Heart right ventricle (tissue), 16 donors: ENCODE data around the gene CAPN15. TPM values are rescaled to one million over a fixed set of nuclear protein-coding genes. Genes with fewer than 3 reads are reported as not detected.

Experiments used
- ATAC-seq, 8 donors: fragments of 200-7000 bp; cut with Tn5 transposase; one replicate each; pipeline ENCODE4 v1.9.1; 2020; ENCODE audit warnings: mild to moderate bottlenecking in 8 of 8, moderate library complexity in 8 of 8, moderate number of reproducible peaks in 1 of 8
- DNase-seq, 2 donors: peaks; one replicate each; pipeline ENCODE4 v3.0.0-alpha.2; 2020
- H3K27ac ChIP-seq, 10 donors: fragments of 200-600 bp; sonication (generic) in 2 of 10; one replicate each; pipeline versions ENCODE4 v1.5.0 to v1.8.0; 2020 to 2022; ENCODE audit warnings: mild to moderate bottlenecking in 3 of 10
- H3K27me3 ChIP-seq, 7 donors: fragments of 200-600 bp; one replicate each; pipeline ENCODE4 v1.8.0; 2021 to 2022; ENCODE audit warnings: mild to moderate bottlenecking in 2 of 7
- H3K36me3 ChIP-seq, 9 donors: fragments of 200-600 bp; sonication (generic) in 1 of 9; one replicate each; pipeline versions ENCODE4 v1.5.0 to v1.8.0; 2020 to 2022; ENCODE audit warnings: mild to moderate bottlenecking in 2 of 9
- H3K4me1 ChIP-seq, 9 donors: fragments of 200-600 bp; sonication (generic) in 1 of 9; one replicate each; pipeline versions ENCODE4 v1.5.0 to v1.8.0; 2020 to 2022; ENCODE audit warnings: mild to moderate bottlenecking in 4 of 9
- H3K4me3 ChIP-seq, 10 donors: fragments of 200-600 bp; sonication (generic) in 2 of 10; one replicate each; pipeline versions ENCODE4 v1.5.0 to v1.8.0; 2020 to 2022; ENCODE audit warnings: mild to moderate bottlenecking in 7 of 10, moderate library complexity in 2 of 10
- H3K9me3 ChIP-seq, 11 donors: fragments of 200-600 bp in 10 of 11; sonication (generic) in 2 of 11; one replicate each; pipeline versions ENCODE4 v1.5.0 to v1.8.0; 2013 to 2022; ENCODE audit warnings: mild to moderate bottlenecking in 2 of 11, control low read depth in 1 of 11, moderate library complexity in 1 of 11
- WGBS, 2 donors: extraction: QIAGEN DNeasy Blood & Tissue Kit; methylation state at CpG; one replicate each; pipeline ENCODE4 v1.1.7; 2013; ENCODE audit warnings: inconsistent platforms in 1 of 2; 5-methylcytosine and 5-hydroxymethylcytosine counted together
- intact Hi-C, 10 donors: fragments of 100-400 bp; cut with DNase I; formaldehyde crosslinking; loops; one replicate each; pipeline versions ENCODE4 v1.11.1 to v1.14.2; 2022
- polyA plus RNA-seq, 2 donors: library from polyadenylated mRNA; stranded (reverse); fragments of 200-250 nt; gene quantifications; one replicate each; pipeline ENCODE4 v1.2.3, GENCODE V29; 2013
- total RNA-seq, 10 donors: library from RNA; stranded (reverse); fragmentation: NEBNext Ultra II Directional in 3 of 10; extraction: Animal tissue kit (Norgen Biotek cat#: 25700) in 3 of 10; gene quantifications; one replicate each; pipeline versions ENCODE4 v1.2.1 to v1.2.4, GENCODE V29; 2021 to 2023
- TF ChIP-seq, protein P1 (sequence below), 9 donors: fragments of 200-600 bp; sonication (generic) in 2 of 9; IDR thresholded peaks; one replicate each; pipeline versions ENCODE4 v1.5.0 to v1.8.0; 2021 to 2022; ENCODE audit warnings: antibody characterized with exemption in 9 of 9, mild to moderate bottlenecking in 5 of 9, moderate library complexity in 1 of 9
- donor health status: Arrhythmogenic right ventricular cardiomyopathy.
- donor health status: ischemic (EF 13 %, LVEDD 7.1; RV severe dilation, severe dysfunction).
- donor health status: healthy with polysubstance abuse.
- donor health status: DM: no; HTN: yes; CAD: no.
- donor health status: DM: no; HTN: no; CAD: no.
- donor health status: ischemic (EF 25% LVEDD 6.9; RV normal size, moderate dysfunction).
- donor health status: ischemic (EF 25% LVEDD 5.7; RV mildly dilated, moderate dysfunction).
- donor health status: healthy.
- donor health status: DM: yes; HTN: yes; CAD: no.
- donor health status: Ischemic cardiomyopathy.
- donor health status: ischemic (EF 35%, LVEDD 5.7; RV mildly dilated, moderate dysfunction).
- donor health status: nonischemic (EF 11% LVEDD 7.7; RV severe dilation, severe dysfunction).
- donor health status: DM: yes; HTN: yes; CAD: no.
- donor health status: PGD.
- donor health status: ischemic (EF 29% LVEDD 5.4; RV normal size, mild dysfunction).
- donor health status: nonischemic (EF 23%, LVEDD 6.1; RV moderate dilation, normal function).

CAPN15 gene
- total and polyA plus RNA-seq, 12 donors, result 11.1 to 39.5 (median 16.0) TPM

- TF ChIP-seq, protein P1, sequence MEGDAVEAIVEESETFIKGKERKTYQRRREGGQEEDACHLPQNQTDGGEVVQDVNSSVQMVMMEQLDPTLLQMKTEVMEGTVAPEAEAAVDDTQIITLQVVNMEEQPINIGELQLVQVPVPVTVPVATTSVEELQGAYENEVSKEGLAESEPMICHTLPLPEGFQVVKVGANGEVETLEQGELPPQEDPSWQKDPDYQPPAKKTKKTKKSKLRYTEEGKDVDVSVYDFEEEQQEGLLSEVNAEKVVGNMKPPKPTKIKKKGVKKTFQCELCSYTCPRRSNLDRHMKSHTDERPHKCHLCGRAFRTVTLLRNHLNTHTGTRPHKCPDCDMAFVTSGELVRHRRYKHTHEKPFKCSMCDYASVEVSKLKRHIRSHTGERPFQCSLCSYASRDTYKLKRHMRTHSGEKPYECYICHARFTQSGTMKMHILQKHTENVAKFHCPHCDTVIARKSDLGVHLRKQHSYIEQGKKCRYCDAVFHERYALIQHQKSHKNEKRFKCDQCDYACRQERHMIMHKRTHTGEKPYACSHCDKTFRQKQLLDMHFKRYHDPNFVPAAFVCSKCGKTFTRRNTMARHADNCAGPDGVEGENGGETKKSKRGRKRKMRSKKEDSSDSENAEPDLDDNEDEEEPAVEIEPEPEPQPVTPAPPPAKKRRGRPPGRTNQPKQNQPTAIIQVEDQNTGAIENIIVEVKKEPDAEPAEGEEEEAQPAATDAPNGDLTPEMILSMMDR (IDR thresholded peaks at IDR 0.05), result no peak
- peaks cover 0 to 78% (median 24%) of the 10 kb centered on the region in 9 donors for H3K36me3 ChIP-seq
- no peak overlapping the region for H3K4me3 ChIP-seq
- H3K4me1 ChIP-seq, result no peaks in the 10 kb centered on the region
- intact Hi-C loops, result no loop called here
- ATAC-seq (no peak), DNase-seq (no peak)
- no peaks in the 10 kb centered on the region for H3K9me3 ChIP-seq
- no peak overlapping the region for H3K27ac ChIP-seq
- H3K27me3 ChIP-seq, result no peaks in the 10 kb centered on the region
- 94 to 95% methylated on average over 45 of the region's 45 CpGs for WGBS, 2 donors
Measured at GRCh38 chr16:515175-515938, 12.2 kb upstream of the CAPN15 start.

- H3K4me1 ChIP-seq, result no peaks in the 10 kb centered on the region
- TF ChIP-seq, protein P1 (IDR thresholded peaks at IDR 0.05), result no peak
- no peak for DNase-seq
- no peaks in the 10 kb centered on the region for H3K9me3 ChIP-seq
- 97 to 98% methylated on average over 11 of the region's 11 CpGs for WGBS, 2 donors
- H3K27me3 ChIP-seq, result no peaks in the 10 kb centered on the region
- no peak for ATAC-seq
- intact Hi-C loops, result no loop called here
- H3K27ac ChIP-seq, result no peak overlapping the region
- peaks cover 0 to 81% (median 24%) of the 10 kb centered on the region in 9 donors for H3K36me3 ChIP-seq
- no peak overlapping the region for H3K4me3 ChIP-seq
Measured at GRCh38 chr16:515939-516226, 11.6 kb upstream of the CAPN15 start.

DNA sequence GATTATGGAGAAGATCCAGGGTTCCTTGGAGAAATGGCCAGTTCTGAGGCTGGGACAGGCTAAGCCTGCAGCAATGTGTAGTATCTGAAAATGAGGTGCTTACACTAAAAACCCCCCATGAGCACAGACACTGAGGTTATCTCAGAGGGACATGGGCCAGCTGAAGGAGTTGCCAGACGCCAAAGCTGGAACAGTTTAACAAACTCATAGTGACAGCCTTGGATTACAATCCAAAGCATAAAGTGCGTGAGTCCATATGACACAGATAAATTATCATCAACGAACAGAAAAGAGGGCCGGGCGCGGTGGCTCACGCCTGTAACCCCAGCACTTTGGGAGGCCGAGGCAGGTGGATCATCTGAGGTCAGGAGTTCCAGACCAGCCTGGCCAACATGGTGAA, 11.2 kb upstream of the CAPN15 start:
- Histone ChIP-seq H3K27ac (no peak overlapping the region), H3K27me3 (no peaks in the 10 kb centered on the region), H3K4me1 (no peaks in the 10 kb centered on the region), H3K36me3 (peaks cover 0 to 85% (median 24%) of the 10 kb centered on the region in 9 donors), H3K9me3 (no peaks in the 10 kb centered on the region), H3K4me3 (no peak overlapping the region)
- 94 to 96% methylated on average over 8 of the region's 8 CpGs for WGBS, 2 donors
- intact Hi-C loops, result no loop called here
- TF ChIP-seq, protein P1 (IDR thresholded peaks at IDR 0.05), result no peak
- ATAC-seq (no peak), DNase-seq (no peak)

- Histone ChIP-seq H3K4me3 (no peak overlapping the region), H3K36me3 (peaks cover 0 to 73% (median 24%) of the 10 kb centered on the region in 9 donors), H3K27ac (no peak overlapping the region), H3K9me3 (no peaks in the 10 kb centered on the region), H3K27me3 (no peaks in the 10 kb centered on the region), H3K4me1 (peaks cover 0 to under 1% (median 0%) of the 10 kb centered on the region in 9 donors)
- ATAC-seq (peak in 2 of 8 donors; percentile 12 to 40), DNase-seq (no peak)
- WGBS, 2 donors, result 87 to 90% methylated on average over 9 of the region's 9 CpGs
- intact Hi-C loops, result no loop called here
- TF ChIP-seq, protein P1 (IDR thresholded peaks at IDR 0.05), result no peak
Measured at GRCh38 chr16:518858-519257, 8.7 kb upstream of the CAPN15 start.
